GM21529 (cell line): ENCODE measurements around the gene DDX6.
"Not testable (repeated sequence)": the region's sequence is repeated elsewhere in the genome, so short reads cannot be mapped to it uniquely, and the experiment has no call there.

Experiments
- ATAC-seq: cut with Tn5 transposase; IDR thresholded peaks from one replicate; pipeline ENCODE4 v1.9.1; 2021; ENCODE audit not compliant: unreplicated experiment

Gene DDX6

GRCh38 chr11:118746988-118747585 lies 43.9 kb downstream of the DDX6 start:
- no peak for ATAC-seq

- ATAC-seq = no peak
These were observed 46.9 kb downstream of the DDX6 start for GRCh38 chr11:118744046-118744445.

GRCh38 chr11:118742304-118742703 lies 48.7 kb downstream of the DDX6 start:
- no peak for ATAC-seq

- no peak for ATAC-seq
These were observed 50.1 kb downstream of the DDX6 start for GRCh38 chr11:118740892-118741291.

- ATAC-seq = no peak
These were observed 55.8 kb downstream of the DDX6 start for GRCh38 chr11:118735203-118735602.

GRCh38 chr11:118734031-118734430 lies 56.9 kb downstream of the DDX6 start:
- no peak for ATAC-seq

- not testable (repeated sequence) for ATAC-seq
These were observed 61.2 kb downstream of the DDX6 start for GRCh38 chr11:118729753-118730152.

- not testable (repeated sequence) for ATAC-seq
These were observed 62.9 kb downstream of the DDX6 start for GRCh38 chr11:118728112-118728511.

- ATAC-seq = not testable (repeated sequence)
These were observed 63.3 kb downstream of the DDX6 start for GRCh38 chr11:118727721-118728066.

- not testable (repeated sequence) for ATAC-seq
These were observed 63.8 kb downstream of the DDX6 start for GRCh38 chr11:118727001-118727720.

GRCh38 chr11:118721478-118722015 lies 69.4 kb downstream of the DDX6 start:
- not testable (repeated sequence) for ATAC-seq

GRCh38 chr11:118720740-118721139 lies 70.2 kb downstream of the DDX6 start:
- not testable (repeated sequence) for ATAC-seq

GRCh38 chr11:118720078-118720477 lies 70.9 kb downstream of the DDX6 start:
- ATAC-seq = not testable (repeated sequence)

- ATAC-seq = not testable (repeated sequence)
These were observed 72.4 kb downstream of the DDX6 start for GRCh38 chr11:118718562-118718961.

- ATAC-seq = not testable (repeated sequence)
These were observed 73.2 kb downstream of the DDX6 start for GRCh38 chr11:118717733-118718132.

GRCh38 chr11:118717221-118717620 lies 73.7 kb downstream of the DDX6 start:
- ATAC-seq = not testable (repeated sequence)

- ATAC-seq = peak; percentile 26
These were observed 75.1 kb downstream of the DDX6 start for GRCh38 chr11:118715837-118716260.

GRCh38 chr11:118715245-118715831 lies 75.6 kb downstream of the DDX6 start:
- peak; percentile 69 for ATAC-seq

- no peak for ATAC-seq
These were observed 76.1 kb downstream of the DDX6 start for GRCh38 chr11:118714816-118715215.

GRCh38 chr11:118714416-118714815 lies 76.5 kb downstream of the DDX6 start:
- not testable (repeated sequence) for ATAC-seq

GRCh38 chr11:118708296-118708695 lies 82.7 kb downstream of the DDX6 start:
- ATAC-seq = no peak

GRCh38 chr11:118706546-118706825 lies 84.5 kb downstream of the DDX6 start:
- no peak for ATAC-seq
